ENCODE results near the gene LHFPL6. TPM values are rescaled to one million over a fixed set of nuclear protein-coding genes. Genes with fewer than 3 reads are reported as not detected.
A peak's percentile ranks its signal among the peaks of the same experiment; 100 is the strongest.

LHFPL6 gene
- total RNA-seq, 1 donor: 45.2 TPM

- no peak overlapping the region for H3K4me3 ChIP-seq (ENCODE audit: low read depth, low read length)
- no peak for TF ChIP-seq CTCF (IDR thresholded peaks at IDR 0.05; ENCODE audit: insufficient read depth, low read length)
- no peak for DNase-seq (ENCODE audit: low read depth)
Measured at GRCh38 chr13:39605677-39606320, 2.8 kb upstream of the LHFPL6 start.

- no peak for TF ChIP-seq CTCF (IDR thresholded peaks at IDR 0.05; ENCODE audit: insufficient read depth, low read length)
- DNase-seq (ENCODE audit: low read depth): no peak
- H3K4me3 ChIP-seq (ENCODE audit: low read depth, low read length): no peak overlapping the region
Measured at GRCh38 chr13:39604756-39605155, 1.8 kb upstream of the LHFPL6 start.

- DNase-seq (ENCODE audit: low read depth): peak; percentile 35
- no peak for TF ChIP-seq CTCF (IDR thresholded peaks at IDR 0.05; ENCODE audit: insufficient read depth, low read length)
- H3K4me3 ChIP-seq (ENCODE audit: low read depth, low read length): peak overlapping the region; percentile 90
Measured at GRCh38 chr13:39603424-39603947, 493 bp upstream of the LHFPL6 start.

- no peak for DNase-seq (ENCODE audit: low read depth)
- no peak for TF ChIP-seq CTCF (IDR thresholded peaks at IDR 0.05; ENCODE audit: insufficient read depth, low read length)
- H3K4me3 ChIP-seq (ENCODE audit: low read depth, low read length): peak overlapping the region; percentile 90
Measured at GRCh38 chr13:39602277-39602613, 748 bp downstream of the LHFPL6 start.

GRCh38 chr13:39601636-39602035, 1.4 kb downstream of the LHFPL6 start:
- H3K4me3 ChIP-seq (ENCODE audit: low read depth, low read length): peak overlapping the region; percentile 90
- TF ChIP-seq CTCF (IDR thresholded peaks at IDR 0.05; ENCODE audit: insufficient read depth, low read length): no peak

GRCh38 chr13:39600766-39601165, 2.2 kb downstream of the LHFPL6 start:
- H3K4me3 ChIP-seq (ENCODE audit: low read depth, low read length): peak overlapping the region; percentile 90

More at GRCh38 chr13:39601636-39602035, 1.4 kb downstream of the LHFPL6 start:
- DNase-seq (ENCODE audit: low read depth): no peak

More at GRCh38 chr13:39600766-39601165, 2.2 kb downstream of the LHFPL6 start:
- TF ChIP-seq CTCF (IDR thresholded peaks at IDR 0.05; ENCODE audit: insufficient read depth, low read length): peak; percentile 46
- DNase-seq (ENCODE audit: low read depth): peak; percentile 41
